HG02938 (cell line): ENCODE measurements around the gene GAS6.

Source experiments
- ATAC-seq: cut with Tn5 transposase; IDR thresholded peaks from one replicate; pipeline ENCODE4 v1.9.1; 2021; ENCODE audit warnings: mild to moderate bottlenecking, moderate library complexity; ENCODE audit not compliant: unreplicated experiment

GAS6 gene

GRCh38 chr13:113777311-113778260 lies 86.3 kb downstream of the GAS6 start:
- ATAC-seq: no peak

GRCh38 chr13:113776231-113777125 lies 87.4 kb downstream of the GAS6 start:
- ATAC-seq: no peak

GRCh38 chr13:113775451-113776145 lies 88.3 kb downstream of the GAS6 start:
- no peak for ATAC-seq

GRCh38 chr13:113774177-113775107 lies 89.4 kb downstream of the GAS6 start:
- ATAC-seq: no peak

- no peak for ATAC-seq
Observed at GRCh38 chr13:113771709-113772331, 92.1 kb downstream of the GAS6 start.

- no peak for ATAC-seq
Observed at GRCh38 chr13:113770937-113771336, 92.9 kb downstream of the GAS6 start.
